Measurements from ENCODE around the gene DHRS2.

DHRS2 gene

DNA sequence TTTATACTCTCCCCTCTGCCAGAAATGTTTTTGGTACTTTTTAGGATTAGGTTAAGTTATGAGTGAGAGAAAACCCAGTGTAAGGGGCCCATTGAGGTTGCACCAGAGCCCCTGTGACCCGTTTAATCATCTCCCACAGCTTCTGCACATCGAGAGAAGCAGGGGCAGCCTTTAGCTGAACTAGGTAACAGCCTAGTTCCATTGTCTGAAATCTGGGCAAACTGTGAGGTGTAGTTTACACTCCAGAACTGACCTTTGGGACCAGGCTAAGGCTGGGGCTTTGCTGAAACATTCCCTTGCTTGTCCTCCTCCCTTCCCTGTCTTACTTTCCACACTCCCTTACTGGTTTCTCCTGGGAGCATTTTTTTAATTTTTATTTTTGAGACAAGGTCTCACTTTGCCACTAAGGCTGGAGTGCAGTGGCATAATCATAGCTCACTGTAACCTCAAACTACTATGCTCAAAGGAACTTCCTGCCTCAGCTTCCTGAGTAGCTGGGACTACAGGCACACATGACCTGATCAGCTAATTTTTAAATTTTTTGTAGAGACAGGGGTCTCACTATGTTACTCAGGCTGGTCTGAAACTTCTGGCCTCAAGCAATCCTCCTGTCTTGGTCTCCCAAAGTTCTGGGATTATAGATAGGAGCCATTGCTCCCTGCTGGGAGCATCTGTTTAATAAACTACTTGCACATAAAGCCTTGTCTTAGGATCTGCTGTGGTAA lies 25.9 kb upstream of the DHRS2 start:
- no peak overlapping the region for H2AFZ ChIP-seq (ENCODE audit: low read depth, low read length, severe bottlenecking)
- H3K4me3 ChIP-seq (ENCODE audit: insufficient read depth, low read length, poor library complexity, severe bottlenecking), result no peak overlapping the region
- no peaks in the 10 kb centered on the region for H3K36me3 ChIP-seq (ENCODE audit: low read length)
- no peaks in the 10 kb centered on the region for H3K27me3 ChIP-seq (ENCODE audit: low read length)
- H3K27ac ChIP-seq (ENCODE audit: low read depth, low read length), result no peak overlapping the region
- H3K9me2 ChIP-seq (replicated peaks; ENCODE audit: insufficient read depth, low read length), result no peaks in the 10 kb centered on the region
- no peak overlapping the region for H3K9ac ChIP-seq (ENCODE audit: low read length)
- TF ChIP-seq, protein P1, sequence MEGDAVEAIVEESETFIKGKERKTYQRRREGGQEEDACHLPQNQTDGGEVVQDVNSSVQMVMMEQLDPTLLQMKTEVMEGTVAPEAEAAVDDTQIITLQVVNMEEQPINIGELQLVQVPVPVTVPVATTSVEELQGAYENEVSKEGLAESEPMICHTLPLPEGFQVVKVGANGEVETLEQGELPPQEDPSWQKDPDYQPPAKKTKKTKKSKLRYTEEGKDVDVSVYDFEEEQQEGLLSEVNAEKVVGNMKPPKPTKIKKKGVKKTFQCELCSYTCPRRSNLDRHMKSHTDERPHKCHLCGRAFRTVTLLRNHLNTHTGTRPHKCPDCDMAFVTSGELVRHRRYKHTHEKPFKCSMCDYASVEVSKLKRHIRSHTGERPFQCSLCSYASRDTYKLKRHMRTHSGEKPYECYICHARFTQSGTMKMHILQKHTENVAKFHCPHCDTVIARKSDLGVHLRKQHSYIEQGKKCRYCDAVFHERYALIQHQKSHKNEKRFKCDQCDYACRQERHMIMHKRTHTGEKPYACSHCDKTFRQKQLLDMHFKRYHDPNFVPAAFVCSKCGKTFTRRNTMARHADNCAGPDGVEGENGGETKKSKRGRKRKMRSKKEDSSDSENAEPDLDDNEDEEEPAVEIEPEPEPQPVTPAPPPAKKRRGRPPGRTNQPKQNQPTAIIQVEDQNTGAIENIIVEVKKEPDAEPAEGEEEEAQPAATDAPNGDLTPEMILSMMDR (IDR thresholded peaks at IDR 0.05; ENCODE audit: insufficient read depth, low read length, poor library complexity, severe bottlenecking), result no peak
- no peaks in the 10 kb centered on the region for H3K9me3 ChIP-seq (ENCODE audit: insufficient read depth, low read length)
- H3K4me2 ChIP-seq (ENCODE audit: low read depth, low read length, poor library complexity, severe bottlenecking), result no peak overlapping the region
- no peaks in the 10 kb centered on the region for H3K79me2 ChIP-seq (ENCODE audit: insufficient read depth, low read length)
- no peaks in the 10 kb centered on the region for H4K20me1 ChIP-seq (ENCODE audit: low read depth, low read length)
- no peaks in the 10 kb centered on the region for H3F3A ChIP-seq (ENCODE audit: insufficient read depth)

DNA sequence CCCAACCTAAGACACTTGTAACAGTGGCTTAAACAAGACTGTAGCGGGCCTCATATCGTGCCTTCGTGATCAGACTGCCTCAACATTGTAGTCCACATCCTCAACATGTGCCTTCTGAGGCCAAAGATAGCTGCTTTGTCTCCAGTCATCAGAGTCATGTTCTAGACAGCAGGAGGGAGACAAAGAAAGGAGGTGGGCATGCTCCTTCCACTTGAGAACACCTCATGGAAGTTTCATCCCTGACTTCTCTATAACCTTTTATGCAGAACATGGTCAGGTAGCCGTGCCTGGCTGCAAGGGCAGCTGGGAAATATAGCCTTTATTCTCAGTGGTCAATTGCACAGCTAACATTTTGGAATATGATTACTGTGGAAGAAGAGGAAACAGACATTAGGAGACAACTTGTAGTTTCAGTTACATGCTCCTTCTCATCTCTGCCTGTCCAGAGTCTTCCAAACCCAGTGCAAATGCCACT lies 25.3 kb upstream of the DHRS2 start:
- no peaks in the 10 kb centered on the region for H3K79me2 ChIP-seq (ENCODE audit: insufficient read depth, low read length)
- no peaks in the 10 kb centered on the region for H3K9me3 ChIP-seq (ENCODE audit: insufficient read depth, low read length)
- TF ChIP-seq EZH2phosphoT487 (conservative IDR thresholded peaks at IDR 0.05; ENCODE audit: low read length), result no peak
- no peak overlapping the region for H2AFZ ChIP-seq (ENCODE audit: low read depth, low read length, severe bottlenecking)
- no peaks in the 10 kb centered on the region for H3K36me3 ChIP-seq (ENCODE audit: low read length)
- no peaks in the 10 kb centered on the region for H3K9me2 ChIP-seq (replicated peaks; ENCODE audit: insufficient read depth, low read length)
- no peak overlapping the region for H3K9ac ChIP-seq (ENCODE audit: low read length)
- no peaks in the 10 kb centered on the region for H3K27me3 ChIP-seq (ENCODE audit: low read length)
- no peaks in the 10 kb centered on the region for H4K20me1 ChIP-seq (ENCODE audit: low read depth, low read length)
- no peak overlapping the region for H3K27ac ChIP-seq (ENCODE audit: low read depth, low read length)
- H3F3A ChIP-seq (ENCODE audit: insufficient read depth), result no peaks in the 10 kb centered on the region
- no peak overlapping the region for H3K4me2 ChIP-seq (ENCODE audit: low read depth, low read length, poor library complexity, severe bottlenecking)
- no peak overlapping the region for H3K4me3 ChIP-seq (ENCODE audit: insufficient read depth, low read length, poor library complexity, severe bottlenecking)

DNA sequence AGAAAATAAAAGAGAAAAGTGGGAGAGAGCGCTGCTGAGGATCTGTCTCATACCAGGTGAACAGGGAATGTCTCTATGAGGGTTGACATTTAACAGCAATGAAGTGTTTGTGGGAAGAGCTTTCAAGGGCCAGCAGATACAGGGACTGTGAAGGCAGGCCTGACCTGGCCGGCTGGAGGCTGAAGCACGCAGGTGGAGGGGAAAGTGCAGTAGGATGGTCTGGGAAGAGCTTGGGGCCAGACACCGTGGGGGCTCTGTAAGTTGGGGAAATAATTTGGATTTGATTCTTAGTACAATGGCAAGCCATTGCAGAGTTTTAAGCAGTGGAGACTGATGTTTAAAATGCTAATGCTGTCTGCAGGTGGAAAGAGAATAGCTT lies 23.8 kb upstream of the DHRS2 start:
- Histone ChIP-seq H2AFZ (ENCODE audit: low read depth, low read length, severe bottlenecking) (no peak overlapping the region), H3K36me3 (ENCODE audit: low read length) (no peaks in the 10 kb centered on the region), H3K4me3 (ENCODE audit: insufficient read depth, low read length, poor library complexity, severe bottlenecking) (no peak overlapping the region), H3K9me3 (ENCODE audit: insufficient read depth, low read length) (no peaks in the 10 kb centered on the region), H3K27me3 (ENCODE audit: low read length) (no peaks in the 10 kb centered on the region), H3K4me2 (ENCODE audit: low read depth, low read length, poor library complexity, severe bottlenecking) (no peak overlapping the region), H3K27ac (ENCODE audit: low read depth, low read length) (no peak overlapping the region), H3K9me2 (replicated peaks; ENCODE audit: insufficient read depth, low read length) (no peaks in the 10 kb centered on the region), H3F3A (ENCODE audit: insufficient read depth) (no peaks in the 10 kb centered on the region), H3K9ac (ENCODE audit: low read length) (no peak overlapping the region), H3K79me2 (ENCODE audit: insufficient read depth, low read length) (no peaks in the 10 kb centered on the region), H4K20me1 (ENCODE audit: low read depth, low read length) (no peaks in the 10 kb centered on the region)
- no peak for TF ChIP-seq EZH2phosphoT487 (conservative IDR thresholded peaks at IDR 0.05; ENCODE audit: low read length)
- TF ChIP-seq, protein P1 (IDR thresholded peaks at IDR 0.05; ENCODE audit: insufficient read depth, low read length, poor library complexity, severe bottlenecking), result no peak

DNA sequence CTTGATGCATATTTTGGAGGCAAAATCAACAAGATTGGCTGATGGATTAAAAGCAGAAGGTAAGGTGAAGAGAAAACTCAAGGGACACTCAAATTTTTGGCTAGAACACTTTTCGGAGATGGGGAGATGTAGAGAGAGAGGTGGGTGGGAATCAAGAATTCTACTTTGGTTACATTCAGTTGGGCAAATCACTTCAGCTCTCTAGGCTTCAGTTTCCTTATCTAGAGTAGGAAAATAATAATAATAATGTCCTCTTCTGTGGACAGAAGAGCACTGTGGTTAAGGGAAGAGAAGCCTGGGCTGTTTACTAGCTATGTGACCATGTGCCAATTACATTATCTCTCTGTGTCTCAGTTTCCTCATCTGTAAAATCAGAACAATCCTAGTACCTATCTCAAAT lies 23.4 kb upstream of the DHRS2 start:
- Histone ChIP-seq H3K79me2 (ENCODE audit: insufficient read depth, low read length) (no peaks in the 10 kb centered on the region), H3K27ac (ENCODE audit: low read depth, low read length) (no peak overlapping the region), H3F3A (ENCODE audit: insufficient read depth) (no peaks in the 10 kb centered on the region), H3K9me2 (replicated peaks; ENCODE audit: insufficient read depth, low read length) (no peaks in the 10 kb centered on the region), H3K36me3 (ENCODE audit: low read length) (no peaks in the 10 kb centered on the region), H3K9me3 (ENCODE audit: insufficient read depth, low read length) (no peaks in the 10 kb centered on the region), H2AFZ (ENCODE audit: low read depth, low read length, severe bottlenecking) (no peak overlapping the region), H3K4me3 (ENCODE audit: insufficient read depth, low read length, poor library complexity, severe bottlenecking) (no peak overlapping the region), H4K20me1 (ENCODE audit: low read depth, low read length) (no peaks in the 10 kb centered on the region), H3K9ac (ENCODE audit: low read length) (no peak overlapping the region), H3K27me3 (ENCODE audit: low read length) (no peaks in the 10 kb centered on the region), H3K4me2 (ENCODE audit: low read depth, low read length, poor library complexity, severe bottlenecking) (no peak overlapping the region)
- TF ChIP-seq, protein P1 (IDR thresholded peaks at IDR 0.05; ENCODE audit: insufficient read depth, low read length, poor library complexity, severe bottlenecking), result no peak

All from SU-DHL-6 (cell line).